Endodermal cell (in vitro differentiated cells): ENCODE results near the gene TDP1. TPM values are rescaled to one million over a fixed set of nuclear protein-coding genes. Genes with fewer than 3 reads are reported as not detected.
"Not testable (repeated sequence)": the region's sequence is repeated elsewhere in the genome, so short reads cannot be mapped to it uniquely, and the experiment has no call there.

Experiments used
- DNase-seq: peaks from one replicate; pipeline ENCODE4 v3.0.0-alpha.2; 2017
- H3K27ac ChIP-seq: 2 replicates; pipeline ENCODE4 v1.5.1; 2013; ENCODE audit warnings: mild to moderate bottlenecking, low read depth, low read length, moderate library complexity
- H3K27me3 ChIP-seq: 2 replicates; pipeline ENCODE4 v1.6.1; 2013; ENCODE audit warnings: mild to moderate bottlenecking, low read length, moderate library complexity; ENCODE audit not compliant: insufficient read depth, control insufficient read depth, poor library complexity, severe bottlenecking
- H3K36me3 ChIP-seq: 2 replicates; pipeline ENCODE4 v1.7.0; 2013; ENCODE audit warnings: mild to moderate bottlenecking, low read length, moderate library complexity; ENCODE audit not compliant: control insufficient read depth, insufficient read depth
- H3K4me1 ChIP-seq: one replicate; pipeline ENCODE4 v1.7.0; 2013; ENCODE audit warnings: low read length; ENCODE audit not compliant: control insufficient read depth, insufficient read depth
- H3K4me3 ChIP-seq: 2 replicates; pipeline ENCODE4 v1.5.1; 2013; ENCODE audit warnings: mild to moderate bottlenecking, low read length, moderate library complexity
- H3K9ac ChIP-seq: 2 replicates; pipeline ENCODE4 v1.6.1; 2013; ENCODE audit warnings: mild to moderate bottlenecking, low read length, moderate library complexity; ENCODE audit not compliant: poor library complexity, severe bottlenecking; ENCODE audit errors: extremely low read depth
- H3K9me3 ChIP-seq: 2 replicates; pipeline ENCODE4 v1.6.1; 2013; ENCODE audit warnings: mild to moderate bottlenecking, low read length, moderate library complexity; ENCODE audit not compliant: control insufficient read depth
- H3K27ac Mint-ChIP-seq: 2 replicates; pipeline ENCODE4 v1.8.0; 2020; ENCODE audit warnings: mixed read lengths
- H3K27me3 Mint-ChIP-seq: 2 replicates; pipeline ENCODE4 v1.8.0; 2021; ENCODE audit warnings: mild to moderate bottlenecking, mixed read lengths; ENCODE audit not compliant: insufficient read depth
- H3K36me3 Mint-ChIP-seq: 2 replicates; pipeline ENCODE4 v1.8.0; 2020; ENCODE audit warnings: low read depth, mixed read lengths
- H3K4me1 Mint-ChIP-seq: 2 replicates; pipeline ENCODE4 v1.8.0; 2020; ENCODE audit warnings: mixed read lengths
- H3K4me3 Mint-ChIP-seq: 2 replicates; pipeline ENCODE4 v1.8.0; 2020; ENCODE audit warnings: mild to moderate bottlenecking, moderate library complexity, mixed read lengths
- H3K9me3 Mint-ChIP-seq: 2 replicates; pipeline ENCODE4 v1.8.0; 2020; ENCODE audit warnings: mild to moderate bottlenecking, mixed read lengths
- CTCF ChIP-seq: fragments of 200-600 bp; sonication (generic); conservative IDR thresholded peaks from 2 replicates; pipeline ENCODE4 v1.5.0; 2021; ENCODE audit warnings: antibody characterized with exemption, mild to moderate bottlenecking
- WGBS, 2 experiments: methylation state at CpG; one replicate each; pipeline versions ENCODE4 v1.1.5 to v1.1.7; 2013; ENCODE audit warnings: missing lambda C conversion rate in 2 of 2, mixed read lengths in 1 of 2; ENCODE audit not compliant: insufficient coverage in 1 of 2, insufficient read length in 1 of 2; 5-methylcytosine and 5-hydroxymethylcytosine counted together
- total RNA-seq, 2 donors: library from RNA; stranded (reverse); fragmentation: NEBNext Ultra II Directional in 1 of 2; extraction: Animal tissue kit (Norgen Biotek cat#: 25700) in 1 of 2; gene quantifications; 2 replicates in 1 of 2; 3 replicates in 1 of 2; pipeline ENCODE4 v1.2.1, GENCODE V29; 2021

TDP1 gene
- total RNA-seq, 2 donors from 2014 or later = 51.4 to 69.2 TPM

DNA sequence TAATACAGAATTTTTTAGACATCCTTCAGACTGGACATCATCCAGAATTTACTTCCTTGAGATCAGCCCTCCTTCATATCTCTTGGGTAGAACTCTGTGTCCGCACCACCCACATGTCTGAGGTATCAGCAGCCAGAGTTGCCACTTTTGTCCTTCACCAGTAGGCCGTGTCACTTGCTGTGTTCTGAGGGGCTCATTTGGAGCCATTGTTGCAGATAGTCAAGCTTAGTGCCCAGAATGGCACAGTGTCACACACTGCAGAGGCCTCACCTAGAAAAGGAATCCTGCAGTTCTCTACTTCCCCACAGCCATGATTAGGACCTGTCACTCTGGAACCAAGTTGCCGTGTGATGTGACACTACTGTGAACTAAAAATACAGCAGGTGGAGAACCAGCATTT is 69.2 kb downstream of the TDP1 start:
- H3K9ac ChIP-seq = no peak overlapping the region
- WGBS, 2 experiments = 93% methylated on average over 3 of the region's 3 CpGs
- H3K9me3 ChIP-seq = no peaks in the 10 kb centered on the region
- H3K36me3 ChIP-seq = peaks cover 49% of the 10 kb centered on the region
- Mint-ChIP-seq H3K4me1 (peaks cover 14% of the 10 kb centered on the region), H3K27ac (no peak overlapping the region), H3K9me3 (no peaks in the 10 kb centered on the region), H3K36me3 (peaks cover 53% of the 10 kb centered on the region), H3K27me3 (no peaks in the 10 kb centered on the region), H3K4me3 (no peak overlapping the region)
- H3K27me3 ChIP-seq = no peaks in the 10 kb centered on the region
- no peak for TF ChIP-seq CTCF
- no peak overlapping the region for H3K4me3 ChIP-seq
- peaks cover 19% of the 10 kb centered on the region for H3K4me1 ChIP-seq
- DNase-seq = no peak
- H3K27ac ChIP-seq = no peak overlapping the region

DNA sequence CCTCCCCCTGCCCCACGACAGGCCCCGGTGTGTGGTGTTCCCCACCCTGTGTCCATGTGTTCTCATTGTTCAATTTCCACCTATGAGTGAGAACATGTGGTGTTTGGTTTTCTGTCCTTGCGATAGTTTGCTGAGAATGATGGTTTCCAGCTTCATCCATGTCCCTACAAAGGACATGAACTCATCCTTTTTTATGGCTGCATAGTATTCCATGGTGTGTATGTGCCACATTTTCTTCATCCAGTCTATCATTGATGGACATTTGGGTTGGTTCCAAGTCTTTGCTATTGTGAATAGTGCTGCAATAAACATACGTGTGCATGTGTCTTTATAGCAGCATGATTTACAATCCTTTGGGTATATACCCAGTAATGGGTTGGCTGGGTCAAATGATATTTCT is 70.9 kb downstream of the TDP1 start:
- WGBS, 2 experiments = 100% methylated on average over 2 of the region's 4 CpGs; no CpG with 5 or more reads in 1 of the 2 experiments

DNA sequence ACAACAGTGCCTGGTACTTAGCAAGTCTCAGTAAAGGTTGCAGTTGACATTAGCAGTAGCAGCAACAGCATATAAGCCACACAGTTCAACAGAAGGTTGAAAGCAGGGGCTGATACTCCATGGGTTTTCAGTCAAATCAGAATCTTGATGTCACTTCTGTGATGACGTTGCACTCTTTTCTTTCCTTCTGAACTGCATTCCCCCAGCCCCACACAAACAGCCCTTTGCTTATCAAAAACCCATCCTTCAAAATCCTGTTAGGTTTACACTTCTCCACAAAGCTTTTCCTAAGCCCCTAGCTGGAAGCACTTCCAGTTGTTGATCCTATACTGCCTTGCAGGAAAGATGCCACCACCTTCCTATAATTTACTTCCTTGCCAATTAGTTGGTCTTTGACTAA is 72.1 kb downstream of the TDP1 start:
- Mint-ChIP-seq H3K9me3 (no peaks in the 10 kb centered on the region), H3K27ac (no peak overlapping the region), H3K4me3 (no peak overlapping the region), H3K27me3 (no peaks in the 10 kb centered on the region), H3K36me3 (peaks cover 50% of the 10 kb centered on the region), H3K4me1 (peaks cover 14% of the 10 kb centered on the region)
- Histone ChIP-seq H3K9ac (no peak overlapping the region), H3K4me3 (no peak overlapping the region), H3K4me1 (peaks cover 15% of the 10 kb centered on the region), H3K27me3 (no peaks in the 10 kb centered on the region), H3K27ac (no peak overlapping the region), H3K36me3 (peaks cover 50% of the 10 kb centered on the region), H3K9me3 (no peaks in the 10 kb centered on the region)
- WGBS, 2 experiments = 83 to 88% methylated on average over 1 of the region's 1 CpG
- no peak for TF ChIP-seq CTCF
- peak; percentile 27 for DNase-seq

More for the DNA sequence above, 70.9 kb downstream of the TDP1 start:
- H3K36me3 ChIP-seq = peaks cover 51% of the 10 kb centered on the region
- H3K9me3 ChIP-seq, H3K9me3 Mint-ChIP-seq, H3K9ac ChIP-seq, H3K27ac Mint-ChIP-seq, H3K27ac ChIP-seq, H3K4me3 ChIP-seq, H3K27me3 ChIP-seq, H3K27me3 Mint-ChIP-seq, H3K4me3 Mint-ChIP-seq, DNase-seq: not testable (repeated sequence)
- H3K4me1 ChIP-seq = peaks cover 19% of the 10 kb centered on the region
- H3K36me3 Mint-ChIP-seq = peaks cover 54% of the 10 kb centered on the region
- H3K4me1 Mint-ChIP-seq = peaks cover 14% of the 10 kb centered on the region

DNA sequence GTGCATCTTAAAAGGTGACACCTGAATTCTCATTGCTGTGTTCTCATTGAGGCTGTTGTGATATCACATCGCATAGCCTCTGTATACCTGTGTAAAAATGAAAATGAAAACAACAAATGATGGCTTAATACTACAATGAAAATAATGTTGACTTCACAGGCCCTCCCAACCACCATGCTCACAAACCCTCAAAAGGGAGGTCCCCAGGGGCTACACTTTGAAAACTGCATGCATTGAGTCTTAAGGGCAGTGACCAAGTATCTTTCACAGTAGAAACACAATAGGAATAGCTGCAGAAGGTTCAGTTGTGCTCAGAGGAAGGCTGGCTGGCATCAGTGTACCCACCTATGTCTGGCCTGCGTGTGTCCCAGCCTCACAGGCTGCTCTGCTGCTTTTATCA is 78.4 kb downstream of the TDP1 start:
- H3K27ac Mint-ChIP-seq = no peak overlapping the region
- H3K9ac ChIP-seq = no peak overlapping the region
- H3K4me3 Mint-ChIP-seq = no peak overlapping the region
- peaks cover 10% of the 10 kb centered on the region for H3K9me3 ChIP-seq
- no peak overlapping the region for H3K4me3 ChIP-seq
- 100% methylated on average over 1 to 2 of the region's 2 CpGs for WGBS, 2 experiments
- no peaks in the 10 kb centered on the region for H3K27me3 Mint-ChIP-seq
- H3K4me1 Mint-ChIP-seq = peaks cover 29% of the 10 kb centered on the region
- no peak for TF ChIP-seq CTCF
- no peaks in the 10 kb centered on the region for H3K27me3 ChIP-seq
- H3K36me3 ChIP-seq = peaks cover 68% of the 10 kb centered on the region
- no peak for DNase-seq
- peaks cover 63% of the 10 kb centered on the region for H3K36me3 Mint-ChIP-seq
- H3K27ac ChIP-seq = no peak overlapping the region
- peaks cover 9% of the 10 kb centered on the region for H3K4me1 ChIP-seq
- H3K9me3 Mint-ChIP-seq = peaks cover 4% of the 10 kb centered on the region
